Ishikawa (cell line): Measurements from ENCODE around the gene SEMG1.

Experiments used
- CEBPB ChIP-seq: IDR thresholded peaks from 2 replicates; pipeline ENCODE4 v1.6.1; 2012
- CREB1 ChIP-seq: IDR thresholded peaks from 2 replicates; pipeline ENCODE4 v1.6.1; 2012; ENCODE audit warnings: low read depth
- EGR1 ChIP-seq: IDR thresholded peaks from 2 replicates; pipeline ENCODE4 v1.6.1; 2012
- FOXM1 ChIP-seq: IDR thresholded peaks from 2 replicates; pipeline ENCODE4 v1.6.1; 2012; ENCODE audit warnings: low read depth, borderline replicate concordance
- RAD21 ChIP-seq: IDR thresholded peaks from 2 replicates; pipeline ENCODE4 v1.6.1; 2012; ENCODE audit warnings: low read depth
- TAF1 ChIP-seq: IDR thresholded peaks from 2 replicates; pipeline ENCODE4 v1.6.1; 2012; ENCODE audit warnings: low read depth, mild to moderate bottlenecking
- TEAD4 ChIP-seq: IDR thresholded peaks from 2 replicates; pipeline ENCODE4 v1.6.1; 2012
- ZBTB7A ChIP-seq: IDR thresholded peaks from 2 replicates; pipeline ENCODE4 v1.6.1; 2012; ENCODE audit warnings: low read depth
- TF ChIP-seq, protein P1 (sequence below): IDR thresholded peaks from 2 replicates; pipeline ENCODE4 v1.6.1; 2012; ENCODE audit warnings: low read depth, mild to moderate bottlenecking

DNA sequence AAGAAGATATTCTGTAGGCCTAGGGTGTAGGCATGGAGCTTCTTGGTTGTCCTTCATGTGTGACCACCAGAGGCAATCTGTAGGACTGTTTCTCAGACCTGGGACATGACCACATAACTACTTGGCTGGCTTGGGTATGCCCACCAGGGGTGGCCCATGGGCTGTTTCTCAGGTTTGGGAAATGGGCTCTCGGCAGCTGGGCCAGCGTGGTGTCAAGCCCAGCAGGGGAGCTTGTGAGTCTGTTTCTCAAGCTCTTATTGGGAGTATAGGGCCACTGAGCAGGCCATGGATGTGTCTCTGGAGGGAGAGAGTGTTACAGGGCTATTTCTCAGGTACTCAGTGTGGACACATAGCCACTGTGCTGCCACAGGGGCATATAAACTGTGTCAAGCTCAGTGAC lies 11.8 kb downstream of the SEMG1 start:
- no peak for TF ChIP-seq TAF1
- no peak for TF ChIP-seq RAD21
- no peak for TF ChIP-seq FOXM1
- no peak for TF ChIP-seq ZBTB7A
- TF ChIP-seq, protein P1, sequence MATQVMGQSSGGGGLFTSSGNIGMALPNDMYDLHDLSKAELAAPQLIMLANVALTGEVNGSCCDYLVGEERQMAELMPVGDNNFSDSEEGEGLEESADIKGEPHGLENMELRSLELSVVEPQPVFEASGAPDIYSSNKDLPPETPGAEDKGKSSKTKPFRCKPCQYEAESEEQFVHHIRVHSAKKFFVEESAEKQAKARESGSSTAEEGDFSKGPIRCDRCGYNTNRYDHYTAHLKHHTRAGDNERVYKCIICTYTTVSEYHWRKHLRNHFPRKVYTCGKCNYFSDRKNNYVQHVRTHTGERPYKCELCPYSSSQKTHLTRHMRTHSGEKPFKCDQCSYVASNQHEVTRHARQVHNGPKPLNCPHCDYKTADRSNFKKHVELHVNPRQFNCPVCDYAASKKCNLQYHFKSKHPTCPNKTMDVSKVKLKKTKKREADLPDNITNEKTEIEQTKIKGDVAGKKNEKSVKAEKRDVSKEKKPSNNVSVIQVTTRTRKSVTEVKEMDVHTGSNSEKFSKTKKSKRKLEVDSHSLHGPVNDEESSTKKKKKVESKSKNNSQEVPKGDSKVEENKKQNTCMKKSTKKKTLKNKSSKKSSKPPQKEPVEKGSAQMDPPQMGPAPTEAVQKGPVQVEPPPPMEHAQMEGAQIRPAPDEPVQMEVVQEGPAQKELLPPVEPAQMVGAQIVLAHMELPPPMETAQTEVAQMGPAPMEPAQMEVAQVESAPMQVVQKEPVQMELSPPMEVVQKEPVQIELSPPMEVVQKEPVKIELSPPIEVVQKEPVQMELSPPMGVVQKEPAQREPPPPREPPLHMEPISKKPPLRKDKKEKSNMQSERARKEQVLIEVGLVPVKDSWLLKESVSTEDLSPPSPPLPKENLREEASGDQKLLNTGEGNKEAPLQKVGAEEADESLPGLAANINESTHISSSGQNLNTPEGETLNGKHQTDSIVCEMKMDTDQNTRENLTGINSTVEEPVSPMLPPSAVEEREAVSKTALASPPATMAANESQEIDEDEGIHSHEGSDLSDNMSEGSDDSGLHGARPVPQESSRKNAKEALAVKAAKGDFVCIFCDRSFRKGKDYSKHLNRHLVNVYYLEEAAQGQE, result no peak
- no peak for TF ChIP-seq TEAD4
- no peak for TF ChIP-seq EGR1
- no peak for TF ChIP-seq CREB1
- TF ChIP-seq CEBPB, result no peak
